Loucy (cell line): ENCODE measurements around the gene BNC1.

ENCODE experiments used
- H2AFZ ChIP-seq: fragments of 200-600 bp; sonication (generic); 2 replicates; pipeline ENCODE4 v1.6.0; 2016; ENCODE audit warnings: antibody characterized with exemption, mild to moderate bottlenecking, low read length, moderate library complexity
- H3F3A ChIP-seq: fragments of 200-600 bp; 2 replicates; pipeline ENCODE4 v1.6.0; 2016; ENCODE audit warnings: antibody characterized with exemption, low read depth, mild to moderate bottlenecking
- H3K27me3 ChIP-seq: fragments of 200-600 bp; sonication (generic); 2 replicates; pipeline ENCODE4 v1.6.1; 2014; ENCODE audit warnings: low read length, mild to moderate bottlenecking; ENCODE audit not compliant: insufficient read depth, poor library complexity, severe bottlenecking
- H3K36me3 ChIP-seq: fragments of 200-600 bp; sonication (generic); 2 replicates; pipeline ENCODE4 v1.6.1; 2016; ENCODE audit warnings: low read length; ENCODE audit not compliant: insufficient read depth
- H3K4me1 ChIP-seq: fragments of 200-600 bp; sonication (generic); 2 replicates; pipeline ENCODE4 v1.5.1; 2014; ENCODE audit warnings: low read length, mild to moderate bottlenecking; ENCODE audit not compliant: insufficient read depth, poor library complexity, severe bottlenecking
- H3K4me2 ChIP-seq: fragments of 200-600 bp; sonication (generic); 2 replicates; pipeline ENCODE4 v1.6.0; 2014; ENCODE audit warnings: antibody characterized with exemption, low read length, low read depth, mild to moderate bottlenecking; ENCODE audit not compliant: poor library complexity, severe bottlenecking
- H3K4me3 ChIP-seq: fragments of 200-600 bp; sonication (generic); 2 replicates; pipeline ENCODE4 v1.5.1; 2014; ENCODE audit warnings: low read length, mild to moderate bottlenecking, mixed read lengths; ENCODE audit not compliant: poor library complexity, severe bottlenecking
- H3K79me2 ChIP-seq: fragments of 200-600 bp; sonication (generic); 2 replicates; pipeline ENCODE4 v1.6.1; 2014; ENCODE audit warnings: low read length; ENCODE audit not compliant: insufficient read depth
- H3K9ac ChIP-seq: fragments of 200-600 bp; sonication (generic); 2 replicates; pipeline ENCODE4 v1.6.0; 2014; ENCODE audit warnings: mild to moderate bottlenecking, low read depth, low read length, moderate library complexity; ENCODE audit not compliant: poor library complexity, severe bottlenecking
- H3K9me2 ChIP-seq: fragments of 200-600 bp; sonication (generic); replicated peaks from 2 replicates; pipeline ENCODE4 v1.6.1; 2016; ENCODE audit warnings: low read depth, low read length, mixed read lengths
- H3K9me3 ChIP-seq: fragments of 200-600 bp; sonication (generic); 2 replicates; pipeline ENCODE4 v1.6.1; 2014; ENCODE audit warnings: mild to moderate bottlenecking, antibody characterized with exemption, low read length, low read depth; ENCODE audit not compliant: insufficient read depth
- H4K20me1 ChIP-seq: fragments of 200-600 bp; sonication (generic); 2 replicates; pipeline ENCODE4 v1.6.0; 2014; ENCODE audit warnings: antibody characterized with exemption, low read length, mild to moderate bottlenecking; ENCODE audit not compliant: insufficient read depth, poor library complexity, severe bottlenecking
- EZH2phosphoT487 ChIP-seq: fragments of 200-600 bp; IDR thresholded peaks from 2 replicates; pipeline ENCODE4 v1.6.1; 2018; ENCODE audit warnings: antibody characterized with exemption, mild to moderate bottlenecking, moderate library complexity, borderline replicate concordance
- TF ChIP-seq, protein P1 (sequence below): fragments of 200-600 bp; sonication (generic); conservative IDR thresholded peaks from 2 replicates; pipeline ENCODE4 v1.5.1; 2014; ENCODE audit warnings: mild to moderate bottlenecking, antibody characterized with exemption, low read length

BNC1 gene, protein sequence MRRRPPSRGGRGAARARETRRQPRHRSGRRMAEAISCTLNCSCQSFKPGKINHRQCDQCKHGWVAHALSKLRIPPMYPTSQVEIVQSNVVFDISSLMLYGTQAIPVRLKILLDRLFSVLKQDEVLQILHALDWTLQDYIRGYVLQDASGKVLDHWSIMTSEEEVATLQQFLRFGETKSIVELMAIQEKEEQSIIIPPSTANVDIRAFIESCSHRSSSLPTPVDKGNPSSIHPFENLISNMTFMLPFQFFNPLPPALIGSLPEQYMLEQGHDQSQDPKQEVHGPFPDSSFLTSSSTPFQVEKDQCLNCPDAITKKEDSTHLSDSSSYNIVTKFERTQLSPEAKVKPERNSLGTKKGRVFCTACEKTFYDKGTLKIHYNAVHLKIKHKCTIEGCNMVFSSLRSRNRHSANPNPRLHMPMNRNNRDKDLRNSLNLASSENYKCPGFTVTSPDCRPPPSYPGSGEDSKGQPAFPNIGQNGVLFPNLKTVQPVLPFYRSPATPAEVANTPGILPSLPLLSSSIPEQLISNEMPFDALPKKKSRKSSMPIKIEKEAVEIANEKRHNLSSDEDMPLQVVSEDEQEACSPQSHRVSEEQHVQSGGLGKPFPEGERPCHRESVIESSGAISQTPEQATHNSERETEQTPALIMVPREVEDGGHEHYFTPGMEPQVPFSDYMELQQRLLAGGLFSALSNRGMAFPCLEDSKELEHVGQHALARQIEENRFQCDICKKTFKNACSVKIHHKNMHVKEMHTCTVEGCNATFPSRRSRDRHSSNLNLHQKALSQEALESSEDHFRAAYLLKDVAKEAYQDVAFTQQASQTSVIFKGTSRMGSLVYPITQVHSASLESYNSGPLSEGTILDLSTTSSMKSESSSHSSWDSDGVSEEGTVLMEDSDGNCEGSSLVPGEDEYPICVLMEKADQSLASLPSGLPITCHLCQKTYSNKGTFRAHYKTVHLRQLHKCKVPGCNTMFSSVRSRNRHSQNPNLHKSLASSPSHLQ

DNA sequence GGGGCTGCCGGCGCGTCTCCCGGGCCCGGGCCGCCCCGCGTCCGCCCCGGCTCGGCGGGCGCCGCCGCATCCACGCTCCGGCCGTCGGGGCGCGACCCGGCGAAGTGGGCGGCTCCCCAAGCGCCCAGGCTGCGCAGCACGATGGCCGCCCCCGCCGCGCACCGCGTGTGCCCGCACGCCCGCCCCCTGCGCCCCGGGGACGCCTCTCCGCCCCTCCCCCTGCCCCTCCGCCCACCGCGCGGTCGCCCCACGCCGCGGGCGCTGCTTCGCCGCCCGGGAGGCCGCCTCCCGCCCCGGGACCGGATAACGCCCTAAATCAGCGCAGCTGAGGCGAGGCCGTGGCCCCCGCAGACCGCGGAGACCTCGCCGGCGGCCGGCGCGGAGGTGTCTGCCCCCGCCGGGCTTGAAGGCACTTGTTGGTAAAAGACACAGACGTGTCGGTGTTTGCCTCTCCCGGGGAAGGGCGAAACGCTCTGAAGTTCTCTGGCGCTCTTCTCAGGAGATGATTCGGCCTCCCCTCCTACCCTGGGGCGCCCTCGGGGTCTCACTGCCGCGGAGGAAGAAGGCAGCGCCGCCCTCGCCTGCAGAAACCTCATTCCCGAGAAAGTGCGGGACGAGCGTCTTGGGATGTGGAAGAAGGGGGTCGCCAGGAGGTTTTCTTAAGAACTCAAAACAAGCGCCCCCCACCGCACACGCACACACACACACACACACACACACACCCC lies at the start of gene BNC1:
BNC1 (minus strand) TSS at position 106 of the 725 bp plus-strand sequence; CDS start at position 70, 36 bp downstream.
- H3K9ac ChIP-seq, result no peak within 1 kb of the TSS
- H3K4me1 ChIP-seq, result no peaks in the 10 kb centered on the region
- no peaks in the 10 kb centered on the region for H3K79me2 ChIP-seq
- TF ChIP-seq, protein P1, sequence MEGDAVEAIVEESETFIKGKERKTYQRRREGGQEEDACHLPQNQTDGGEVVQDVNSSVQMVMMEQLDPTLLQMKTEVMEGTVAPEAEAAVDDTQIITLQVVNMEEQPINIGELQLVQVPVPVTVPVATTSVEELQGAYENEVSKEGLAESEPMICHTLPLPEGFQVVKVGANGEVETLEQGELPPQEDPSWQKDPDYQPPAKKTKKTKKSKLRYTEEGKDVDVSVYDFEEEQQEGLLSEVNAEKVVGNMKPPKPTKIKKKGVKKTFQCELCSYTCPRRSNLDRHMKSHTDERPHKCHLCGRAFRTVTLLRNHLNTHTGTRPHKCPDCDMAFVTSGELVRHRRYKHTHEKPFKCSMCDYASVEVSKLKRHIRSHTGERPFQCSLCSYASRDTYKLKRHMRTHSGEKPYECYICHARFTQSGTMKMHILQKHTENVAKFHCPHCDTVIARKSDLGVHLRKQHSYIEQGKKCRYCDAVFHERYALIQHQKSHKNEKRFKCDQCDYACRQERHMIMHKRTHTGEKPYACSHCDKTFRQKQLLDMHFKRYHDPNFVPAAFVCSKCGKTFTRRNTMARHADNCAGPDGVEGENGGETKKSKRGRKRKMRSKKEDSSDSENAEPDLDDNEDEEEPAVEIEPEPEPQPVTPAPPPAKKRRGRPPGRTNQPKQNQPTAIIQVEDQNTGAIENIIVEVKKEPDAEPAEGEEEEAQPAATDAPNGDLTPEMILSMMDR, result no peak
- no peak for TF ChIP-seq EZH2phosphoT487
- H3K36me3 ChIP-seq, result no peaks in the 10 kb centered on the region
- no peaks in the 10 kb centered on the region for H3F3A ChIP-seq
- no peaks in the 10 kb centered on the region for H3K9me3 ChIP-seq
- H3K4me3 ChIP-seq, result no peak within 1 kb of the TSS
- H3K9me2 ChIP-seq, result no peaks in the 10 kb centered on the region
- H4K20me1 ChIP-seq, result no peaks in the 10 kb centered on the region
- H3K4me2 ChIP-seq, result no peak within 1 kb of the TSS
- H2AFZ ChIP-seq, result no peak within 1 kb of the TSS
- H3K27me3 ChIP-seq, result no peaks in the 10 kb centered on the region

DNA sequence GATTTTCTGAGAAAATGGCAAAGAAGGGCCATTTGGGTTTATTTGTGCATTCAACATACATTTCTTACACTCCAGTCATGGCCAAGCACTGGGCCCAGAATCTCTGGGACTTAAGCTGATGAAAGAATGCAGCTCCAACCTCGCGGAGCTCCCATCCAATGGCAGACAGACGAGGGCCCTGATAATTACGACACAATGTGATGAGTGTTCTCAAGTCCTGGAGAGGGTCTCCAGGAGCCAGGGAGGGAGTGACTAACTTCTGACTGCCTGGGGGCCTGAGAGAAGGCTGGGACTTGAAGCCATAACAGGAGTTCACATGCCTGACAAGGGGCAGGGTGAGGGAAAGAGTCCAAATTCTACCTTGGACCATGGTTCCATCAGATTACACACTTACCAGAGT lies 42.6 kb upstream of the BNC1 start:
- H3K4me2 ChIP-seq, result no peak overlapping the region
- no peak overlapping the region for H3K9ac ChIP-seq
- H2AFZ ChIP-seq, result no peak overlapping the region
- H3F3A ChIP-seq, result no peaks in the 10 kb centered on the region
- H3K27me3 ChIP-seq, result no peaks in the 10 kb centered on the region
- H3K79me2 ChIP-seq, result no peaks in the 10 kb centered on the region
- no peak overlapping the region for H3K4me3 ChIP-seq
- TF ChIP-seq EZH2phosphoT487, result no peak
- TF ChIP-seq, protein P1, result no peak
- H3K9me3 ChIP-seq, result no peaks in the 10 kb centered on the region; the same call in 1 of the 2 replicates
- no peaks in the 10 kb centered on the region for H4K20me1 ChIP-seq
- H3K4me1 ChIP-seq, result no peaks in the 10 kb centered on the region
- no peaks in the 10 kb centered on the region for H3K36me3 ChIP-seq
- no peaks in the 10 kb centered on the region for H3K9me2 ChIP-seq

GRCh38 chr15:83324799-83325198 lies 40.3 kb upstream of the BNC1 start:
- Histone ChIP-seq H2AFZ (no peak overlapping the region), H3K4me2 (no peak overlapping the region), H3K4me3 (no peak overlapping the region), H3K9me3 (no peaks in the 10 kb centered on the region; the same call in 1 of the 2 replicates), H3K9me2 (no peaks in the 10 kb centered on the region), H3K27me3 (no peaks in the 10 kb centered on the region), H3K9ac (no peak overlapping the region), H3F3A (no peaks in the 10 kb centered on the region), H3K4me1 (no peaks in the 10 kb centered on the region), H3K79me2 (no peaks in the 10 kb centered on the region), H4K20me1 (no peaks in the 10 kb centered on the region), H3K36me3 (no peaks in the 10 kb centered on the region)
- TF ChIP-seq EZH2phosphoT487, result no peak
- TF ChIP-seq, protein P1, result no peak
